Common myeloid progenitor, CD34-positive (primary cell): Measurements from ENCODE around the gene TBC1D22A.

ENCODE experiments used
- CTCF ChIA-PET: fragments of 350-600 bp; sonication (Branson Sonifier 250); formaldehyde crosslinking; loops from one replicate; lab custom pipeline; 2021; ENCODE audit warnings: antibody characterized with exemption; lab: Charles Lee
- POLR2A ChIA-PET: fragments of 350-600 bp; sonication (Branson Sonifier 250); formaldehyde crosslinking; loops from one replicate; lab custom pipeline; 2021; ENCODE audit warnings: antibody characterized with exemption; lab: Charles Lee
- DNase-seq, 3 donors: peaks; one replicate each; pipeline versions ENCODE4 v3.0.0 to v3.0.0-alpha.2; 2013
- H3K27ac ChIP-seq, 2 experiments: 1 replicate in 1 of 2; 2 replicates in 1 of 2; pipeline ENCODE4 v1.7.0; 2013; ENCODE audit warnings: inconsistent platforms in 2 of 2, low read length in 2 of 2, mild to moderate bottlenecking in 2 of 2, low read depth in 1 of 2, moderate library complexity in 1 of 2; ENCODE audit not compliant: severe bottlenecking in 2 of 2, insufficient read depth in 1 of 2, poor library complexity in 1 of 2
- H3K27me3 ChIP-seq, 5 experiments: replicated peaks in 2 of 5; 1 replicate in 3 of 5; 2 replicates in 2 of 5; pipeline versions ENCODE4 v1.6.1 to v1.7.0; 2013; ENCODE audit warnings: low read length in 4 of 5, mild to moderate bottlenecking in 2 of 5, moderate library complexity in 2 of 5, inconsistent platforms in 1 of 5; ENCODE audit not compliant: insufficient read depth in 5 of 5, control insufficient read depth in 4 of 5
- H3K36me3 ChIP-seq, 4 experiments: 1 replicate in 2 of 4; 2 replicates in 2 of 4; pipeline versions ENCODE4 v1.6.1 to v1.7.0; 2013; ENCODE audit warnings: low read length in 3 of 4, control low read depth in 1 of 4, mild to moderate bottlenecking in 1 of 4; ENCODE audit not compliant: control insufficient read depth in 4 of 4, insufficient read depth in 4 of 4
- H3K4me1 ChIP-seq, 4 experiments: 1 replicate in 3 of 4; 2 replicates in 1 of 4; pipeline versions ENCODE4 v1.6.1 to v1.7.1; 2013; ENCODE audit warnings: low read length in 3 of 4, mild to moderate bottlenecking in 3 of 4, control low read depth in 1 of 4, inconsistent platforms in 1 of 4, moderate library complexity in 1 of 4; ENCODE audit not compliant: control insufficient read depth in 4 of 4, insufficient read depth in 4 of 4; ENCODE audit errors: control extremely low read depth in 1 of 4
- H3K4me3 ChIP-seq, 7 experiments: 1 replicate in 4 of 7; 2 replicates in 3 of 7; pipeline versions ENCODE4 v1.5.1 to v1.7.0; 2013; ENCODE audit warnings: mild to moderate bottlenecking in 7 of 7, low read length in 6 of 7, moderate library complexity in 6 of 7, inconsistent platforms in 2 of 7, low read depth in 2 of 7, control low read depth in 1 of 7; ENCODE audit not compliant: insufficient read depth in 4 of 7, control insufficient read depth in 1 of 7; ENCODE audit errors: extremely low read depth in 1 of 7
- H3K9me3 ChIP-seq, 5 experiments: 1 replicate in 4 of 5; 2 replicates in 1 of 5; pipeline versions ENCODE4 v1.6.1 to v1.7.1; 2013; ENCODE audit warnings: low read length in 4 of 5, mild to moderate bottlenecking in 2 of 5, inconsistent platforms in 1 of 5, low read depth in 1 of 5, moderate library complexity in 1 of 5; ENCODE audit not compliant: control insufficient read depth in 4 of 5, insufficient read depth in 2 of 5; ENCODE audit errors: control extremely low read depth in 1 of 5
- WGBS: methylation state at CpG from one replicate; pipeline ENCODE4 v1.1.5; 2013; ENCODE audit not compliant: insufficient coverage; 5-methylcytosine and 5-hydroxymethylcytosine counted together

TBC1D22A gene

GRCh38 chr22:47052236-47053012, 290.0 kb downstream of the TBC1D22A start:
- CTCF ChIA-PET, result no interaction called here
- Histone ChIP-seq H3K4me1 (peaks cover 0 to 51% (median 27%) of the 10 kb centered on the region in 4 experiments), H3K9me3 (no peaks in the 10 kb centered on the region), H3K4me3 (peak overlapping the region in 1 of 7 experiments; percentile 26), H3K27ac (no peak overlapping the region), H3K36me3 (peaks cover 0 to 8% (median 3%) of the 10 kb centered on the region in 4 experiments), H3K27me3 (no peaks in the 10 kb centered on the region)
- 97% methylated on average over 19 of the region's 19 CpGs for WGBS
- POLR2A ChIA-PET, result no interaction called here
- no peak for DNase-seq

GRCh38 chr22:47053013-47053725, 290.7 kb downstream of the TBC1D22A start:
- peaks cover 0 to 8% (median 3%) of the 10 kb centered on the region in 4 experiments for H3K36me3 ChIP-seq
- peaks cover 0 to 49% (median 25%) of the 10 kb centered on the region in 4 experiments for H3K4me1 ChIP-seq
- no peak for DNase-seq
- ChIA-PET POLR2A (no interaction called here), CTCF (no interaction called here)
- H3K27ac ChIP-seq, result no peak overlapping the region
- no peaks in the 10 kb centered on the region for H3K9me3 ChIP-seq
- 74% methylated on average over 12 of the region's 14 CpGs for WGBS
- H3K4me3 ChIP-seq, result peak overlapping the region in 1 of 7 experiments; percentile 26
- H3K27me3 ChIP-seq, result no peaks in the 10 kb centered on the region

- WGBS, result 92% methylated on average over 12 of the region's 12 CpGs
- POLR2A ChIA-PET, result no interaction called here
Observed at GRCh38 chr22:47053726-47054141, 291.3 kb downstream of the TBC1D22A start.

GRCh38 chr22:47054231-47055072, 292.0 kb downstream of the TBC1D22A start:
- no peak for DNase-seq
- no peaks in the 10 kb centered on the region for H3K9me3 ChIP-seq
- H3K36me3 ChIP-seq, result peaks cover 0 to 13% (median 4%) of the 10 kb centered on the region in 4 experiments
- no peaks in the 10 kb centered on the region for H3K27me3 ChIP-seq
- peaks cover 0 to 36% (median 16%) of the 10 kb centered on the region in 4 experiments for H3K4me1 ChIP-seq
- 98% methylated on average over 26 of the region's 28 CpGs for WGBS
- POLR2A ChIA-PET, result no interaction called here
- H3K4me3 ChIP-seq, result no peak overlapping the region
- CTCF ChIA-PET, result no interaction called here
- no peak overlapping the region for H3K27ac ChIP-seq

More at GRCh38 chr22:47053726-47054141, 291.3 kb downstream of the TBC1D22A start:
- Histone ChIP-seq H3K9me3 (no peaks in the 10 kb centered on the region), H3K4me3 (no peak overlapping the region), H3K36me3 (peaks cover 0 to 11% (median 3%) of the 10 kb centered on the region in 4 experiments), H3K27me3 (no peaks in the 10 kb centered on the region), H3K4me1 (peaks cover 0 to 43% (median 22%) of the 10 kb centered on the region in 4 experiments), H3K27ac (no peak overlapping the region)
- CTCF ChIA-PET, result no interaction called here
- peak in 2 of 3 donors; percentile 33 to 39 for DNase-seq

- Histone ChIP-seq H3K36me3 (peaks cover 0 to 13% (median 4%) of the 10 kb centered on the region in 4 experiments), H3K27me3 (no peaks in the 10 kb centered on the region), H3K4me3 (no peak overlapping the region), H3K9me3 (no peaks in the 10 kb centered on the region), H3K27ac (no peak overlapping the region), H3K4me1 (peaks cover 0 to 30% (median 15%) of the 10 kb centered on the region in 4 experiments)
- DNase-seq, result no peak
- CTCF ChIA-PET, result no interaction called here
- POLR2A ChIA-PET, result interaction anchor here (0.7 kb wide), 1 partner anchor 39 kb away, joined by 3 read pairs; no protein-coding TSS in a partner anchor
- 100% methylated on average over 1 of the region's 5 CpGs for WGBS
Observed at GRCh38 chr22:47055073-47055355, 292.6 kb downstream of the TBC1D22A start.

GRCh38 chr22:47055461-47055860, 293.0 kb downstream of the TBC1D22A start:
- Histone ChIP-seq H3K27ac (no peak overlapping the region), H3K4me3 (no peak overlapping the region), H3K4me1 (peaks cover 0 to 26% (median 15%) of the 10 kb centered on the region in 4 experiments), H3K9me3 (no peaks in the 10 kb centered on the region), H3K36me3 (peaks cover 0 to 13% (median 4%) of the 10 kb centered on the region in 4 experiments), H3K27me3 (no peaks in the 10 kb centered on the region)
- CTCF ChIA-PET, result no interaction called here
- 100% methylated on average over 3 of the region's 4 CpGs for WGBS
- no peak for DNase-seq
- POLR2A ChIA-PET, result interaction anchor here (0.7 kb wide), 1 partner anchor 39 kb away, joined by 3 read pairs; no protein-coding TSS in a partner anchor
